Epithelial cell of esophagus (primary cell): ENCODE results near the gene CCDC61.

Experiments used
- DNase-seq: peaks from one replicate; pipeline ENCODE4 v3.0.0; 2010; ENCODE audit warnings: low read depth
- H3K4me3 ChIP-seq: 2 replicates; pipeline ENCODE4 v1.5.1; 2011; ENCODE audit warnings: mild to moderate bottlenecking, low read length, control low read depth
- TF ChIP-seq, protein P1 (sequence below): IDR thresholded peaks from 2 replicates; pipeline ENCODE4 v1.5.1; 2011; ENCODE audit warnings: low read depth, mild to moderate bottlenecking, low read length, control low read depth, inconsistent platforms; ENCODE audit not compliant: insufficient read depth; ENCODE audit errors: missing control alignments

CCDC61 gene

DNA sequence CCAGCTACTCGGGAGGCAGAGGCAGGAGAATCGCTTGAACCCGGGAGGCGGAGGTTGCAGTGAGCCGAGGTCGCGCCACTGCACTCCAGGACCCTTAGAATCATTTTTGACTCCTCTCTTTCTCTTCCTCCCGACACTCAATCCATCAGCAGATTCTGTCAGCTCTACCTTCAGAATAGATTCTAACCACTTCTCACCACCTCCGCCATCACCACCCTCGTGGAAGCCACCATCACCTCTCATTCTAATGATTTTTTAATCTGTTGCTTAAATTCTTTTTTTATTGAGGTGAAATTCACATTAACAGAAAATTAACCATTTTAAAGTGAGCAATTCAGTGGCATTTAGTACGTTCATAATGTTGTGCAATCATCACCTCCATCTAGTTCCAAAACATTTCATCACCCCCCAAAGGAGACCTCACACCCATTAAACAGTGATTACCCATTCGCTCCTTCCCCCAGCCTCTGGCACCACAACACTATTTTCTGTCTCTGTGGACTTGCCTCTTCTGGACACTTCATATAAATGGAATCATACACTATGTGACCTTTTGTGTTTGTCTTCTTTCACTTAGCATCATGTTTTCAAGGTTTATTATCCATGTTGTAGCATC, 5.0 kb upstream of the CCDC61 start:
- no peak for DNase-seq
- H3K4me3 ChIP-seq = no peak overlapping the region
- TF ChIP-seq, protein P1, sequence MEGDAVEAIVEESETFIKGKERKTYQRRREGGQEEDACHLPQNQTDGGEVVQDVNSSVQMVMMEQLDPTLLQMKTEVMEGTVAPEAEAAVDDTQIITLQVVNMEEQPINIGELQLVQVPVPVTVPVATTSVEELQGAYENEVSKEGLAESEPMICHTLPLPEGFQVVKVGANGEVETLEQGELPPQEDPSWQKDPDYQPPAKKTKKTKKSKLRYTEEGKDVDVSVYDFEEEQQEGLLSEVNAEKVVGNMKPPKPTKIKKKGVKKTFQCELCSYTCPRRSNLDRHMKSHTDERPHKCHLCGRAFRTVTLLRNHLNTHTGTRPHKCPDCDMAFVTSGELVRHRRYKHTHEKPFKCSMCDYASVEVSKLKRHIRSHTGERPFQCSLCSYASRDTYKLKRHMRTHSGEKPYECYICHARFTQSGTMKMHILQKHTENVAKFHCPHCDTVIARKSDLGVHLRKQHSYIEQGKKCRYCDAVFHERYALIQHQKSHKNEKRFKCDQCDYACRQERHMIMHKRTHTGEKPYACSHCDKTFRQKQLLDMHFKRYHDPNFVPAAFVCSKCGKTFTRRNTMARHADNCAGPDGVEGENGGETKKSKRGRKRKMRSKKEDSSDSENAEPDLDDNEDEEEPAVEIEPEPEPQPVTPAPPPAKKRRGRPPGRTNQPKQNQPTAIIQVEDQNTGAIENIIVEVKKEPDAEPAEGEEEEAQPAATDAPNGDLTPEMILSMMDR = no peak

DNA sequence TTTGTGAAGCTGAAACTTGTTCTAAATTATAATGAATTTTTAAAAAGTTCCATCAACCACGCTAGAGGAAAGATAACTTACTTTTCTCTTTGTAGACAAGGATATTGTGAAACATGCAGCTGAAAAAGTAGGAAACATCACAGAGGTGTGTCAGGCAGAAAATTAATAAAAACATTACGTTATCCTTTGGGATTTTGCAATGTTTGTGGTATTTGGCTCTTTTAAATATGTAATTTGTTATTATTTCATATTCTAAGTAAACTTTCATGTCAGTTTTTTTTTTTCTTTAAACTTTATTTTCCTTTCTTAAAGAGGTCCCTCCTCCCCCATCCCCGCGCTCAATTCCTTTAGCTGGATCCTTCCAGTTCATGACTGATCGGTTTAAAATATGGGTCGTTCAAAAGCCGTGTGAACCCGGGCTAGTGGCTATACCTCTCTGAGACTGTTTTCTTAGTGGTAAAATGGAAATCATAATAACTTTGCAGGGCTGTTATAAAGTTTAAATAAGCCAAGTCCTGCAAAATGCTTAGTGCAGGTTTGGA, 740 bp upstream of the CCDC61 start:
- DNase-seq = peak; percentile 49
- H3K4me3 ChIP-seq = peak overlapping the region; percentile 71
- TF ChIP-seq, protein P1 = no peak

DNA sequence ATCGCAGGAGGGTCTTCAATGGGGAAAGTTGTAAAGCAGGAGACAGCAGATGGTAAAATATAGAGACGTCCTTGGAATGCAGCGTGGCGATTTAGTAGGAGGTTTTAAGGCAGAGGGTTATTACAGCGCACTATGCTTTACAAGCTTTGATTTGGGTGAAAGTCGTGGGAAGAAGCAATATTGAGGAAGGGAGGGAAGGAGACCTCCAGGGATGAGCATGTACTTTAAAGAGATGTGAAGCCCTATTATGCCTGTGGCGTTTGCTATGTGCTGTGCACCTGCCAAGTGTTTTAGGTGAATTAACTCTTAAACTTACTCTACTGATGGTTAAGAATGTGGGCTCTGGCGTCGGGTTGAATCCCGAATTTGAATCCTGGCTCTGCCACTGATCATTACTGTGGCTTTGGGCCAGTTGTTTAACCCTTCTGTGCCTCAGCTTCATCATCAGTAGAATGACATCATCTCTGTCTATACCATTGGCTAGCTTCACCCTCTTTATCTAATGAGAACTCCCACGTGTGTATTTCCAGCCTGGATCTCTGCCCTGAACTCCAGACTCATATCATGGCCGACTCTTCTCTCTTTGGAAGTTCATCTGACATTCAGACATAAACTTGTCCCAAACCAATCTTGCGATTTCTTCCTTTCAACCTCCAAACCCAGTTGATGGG, 583 bp downstream of the CCDC61 start:
- TF ChIP-seq, protein P1 = no peak
- no peak for DNase-seq
- peak overlapping the region; percentile 99 for H3K4me3 ChIP-seq

DNA sequence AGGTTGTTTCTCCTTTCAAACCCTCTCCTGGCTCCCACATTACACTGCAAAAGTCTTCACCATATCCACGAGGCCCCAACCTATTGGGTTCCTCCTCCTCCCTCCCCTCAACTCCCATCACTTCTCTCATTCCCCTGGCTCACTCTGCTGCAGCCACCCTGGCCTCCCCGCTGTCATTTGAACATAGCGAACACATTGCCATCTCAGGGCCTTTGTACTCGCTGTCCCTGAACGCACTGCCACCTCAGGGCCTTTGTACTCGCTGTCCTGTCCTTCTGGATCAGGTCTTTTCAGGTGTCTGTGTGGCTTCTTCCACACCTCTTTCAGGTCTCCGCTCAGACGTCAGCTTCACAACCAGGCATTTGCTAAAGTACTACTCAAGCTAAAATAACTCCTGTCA, 1.7 kb downstream of the CCDC61 start:
- no peak overlapping the region for H3K4me3 ChIP-seq
- no peak for DNase-seq
- TF ChIP-seq, protein P1 = no peak

DNA sequence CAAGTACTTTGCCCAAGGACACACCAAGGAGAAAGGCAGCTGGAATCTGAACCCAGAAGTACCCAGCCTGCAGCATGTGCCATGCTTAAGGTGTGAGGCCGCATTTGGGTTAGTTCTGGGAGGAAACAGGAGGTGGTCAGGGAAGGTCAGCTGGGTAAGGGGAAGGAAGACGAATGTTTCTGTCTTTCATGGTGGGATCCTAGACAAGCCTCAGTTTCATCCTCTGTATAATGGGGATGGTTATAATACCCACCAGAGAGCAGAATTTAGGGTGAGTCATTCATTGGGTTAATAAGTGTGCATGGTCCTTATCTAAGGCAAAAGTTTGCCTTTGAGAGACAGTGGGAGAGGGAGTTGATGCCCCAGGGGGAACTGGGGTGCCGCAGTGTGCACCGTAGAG, 3.6 kb downstream of the CCDC61 start:
- H3K4me3 ChIP-seq = no peak overlapping the region
- DNase-seq = no peak
- TF ChIP-seq, protein P1 = no peak

DNA sequence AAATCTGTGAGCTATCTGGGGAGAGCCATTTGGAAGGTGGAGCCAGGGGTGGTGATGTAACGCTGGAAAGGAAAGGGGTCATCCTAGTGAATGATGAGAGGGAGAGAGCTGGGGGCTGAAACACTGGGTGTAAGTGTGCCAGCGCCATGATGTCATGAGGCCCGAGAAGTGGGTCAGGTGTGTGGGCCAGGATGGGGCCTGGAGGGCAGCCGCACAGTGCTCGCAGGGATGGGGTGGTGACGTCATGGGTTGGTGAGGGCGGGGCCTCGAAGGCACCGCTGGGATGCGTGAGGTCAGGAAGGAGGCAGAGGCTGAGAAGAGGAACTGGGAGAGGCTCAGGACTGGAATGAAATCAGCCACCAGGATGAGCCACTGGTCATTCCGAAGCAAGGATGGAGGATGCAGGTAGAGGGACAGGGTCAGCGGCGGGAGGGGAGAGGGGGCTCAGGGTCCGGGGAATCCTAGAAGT, 4.4 kb downstream of the CCDC61 start:
- peak; percentile 42 for DNase-seq
- no peak overlapping the region for H3K4me3 ChIP-seq

More for the DNA sequence above, 4.4 kb downstream of the CCDC61 start:
- TF ChIP-seq, protein P1 = no peak
